HG03280 (cell line): ENCODE measurements around the gene CEP250.
A peak's percentile ranks its signal among the peaks of the same experiment; 100 is the strongest.
"Not testable (repeated sequence)": the region's sequence is repeated elsewhere in the genome, so short reads cannot be mapped to it uniquely, and the experiment has no call there.

ENCODE experiments used
- ATAC-seq: cut with Tn5 transposase; IDR thresholded peaks from one replicate; pipeline ENCODE4 v1.9.1; 2021; ENCODE audit warnings: mild to moderate bottlenecking, moderate library complexity; ENCODE audit not compliant: unreplicated experiment

Gene CEP250

GRCh38 chr20:35456700-35457099, 1.3 kb downstream of the CEP250 start:
- ATAC-seq: not testable (repeated sequence)

GRCh38 chr20:35457539-35457938, 2.1 kb downstream of the CEP250 start:
- ATAC-seq: not testable (repeated sequence)

- no peak for ATAC-seq
Measured at GRCh38 chr20:35458388-35458787, 3.0 kb downstream of the CEP250 start.

GRCh38 chr20:35461620-35462019, 6.2 kb downstream of the CEP250 start:
- no peak for ATAC-seq

GRCh38 chr20:35462351-35462750, 7.0 kb downstream of the CEP250 start:
- ATAC-seq: no peak

- ATAC-seq: no peak
Measured at GRCh38 chr20:35463455-35464300, 8.3 kb downstream of the CEP250 start.

GRCh38 chr20:35465976-35466375, 10.6 kb downstream of the CEP250 start:
- no peak for ATAC-seq

GRCh38 chr20:35466856-35467255, 11.5 kb downstream of the CEP250 start:
- ATAC-seq: no peak

GRCh38 chr20:35467339-35468224, 12.2 kb downstream of the CEP250 start:
- no peak for ATAC-seq

GRCh38 chr20:35468671-35469334, 13.4 kb downstream of the CEP250 start:
- ATAC-seq: no peak

GRCh38 chr20:35472209-35472608, 16.8 kb downstream of the CEP250 start:
- ATAC-seq: no peak

- no peak for ATAC-seq
Measured at GRCh38 chr20:35473684-35474083, 18.3 kb downstream of the CEP250 start.

- ATAC-seq: no peak
Measured at GRCh38 chr20:35474303-35474871, 19.0 kb downstream of the CEP250 start.

GRCh38 chr20:35476288-35476687, 20.9 kb downstream of the CEP250 start:
- no peak for ATAC-seq

- no peak for ATAC-seq
Measured at GRCh38 chr20:35478804-35479472, 23.5 kb downstream of the CEP250 start.

- ATAC-seq: no peak
Measured at GRCh38 chr20:35479798-35480197, 24.4 kb downstream of the CEP250 start.

- ATAC-seq: no peak
Measured at GRCh38 chr20:35487479-35487878, 32.1 kb downstream of the CEP250 start.

- no peak for ATAC-seq
Measured at GRCh38 chr20:35489717-35490116, 34.3 kb downstream of the CEP250 start.

GRCh38 chr20:35490736-35491181, 35.4 kb downstream of the CEP250 start:
- peak; percentile 93 for ATAC-seq

- no peak for ATAC-seq
Measured at GRCh38 chr20:35491823-35492222, 36.4 kb downstream of the CEP250 start.
